Measurements from ENCODE around the gene PRCP.

GRCh38 chr11:82883853-82884252 is 16.4 kb downstream of the PRCP start:
- TF ChIP-seq, protein P1, sequence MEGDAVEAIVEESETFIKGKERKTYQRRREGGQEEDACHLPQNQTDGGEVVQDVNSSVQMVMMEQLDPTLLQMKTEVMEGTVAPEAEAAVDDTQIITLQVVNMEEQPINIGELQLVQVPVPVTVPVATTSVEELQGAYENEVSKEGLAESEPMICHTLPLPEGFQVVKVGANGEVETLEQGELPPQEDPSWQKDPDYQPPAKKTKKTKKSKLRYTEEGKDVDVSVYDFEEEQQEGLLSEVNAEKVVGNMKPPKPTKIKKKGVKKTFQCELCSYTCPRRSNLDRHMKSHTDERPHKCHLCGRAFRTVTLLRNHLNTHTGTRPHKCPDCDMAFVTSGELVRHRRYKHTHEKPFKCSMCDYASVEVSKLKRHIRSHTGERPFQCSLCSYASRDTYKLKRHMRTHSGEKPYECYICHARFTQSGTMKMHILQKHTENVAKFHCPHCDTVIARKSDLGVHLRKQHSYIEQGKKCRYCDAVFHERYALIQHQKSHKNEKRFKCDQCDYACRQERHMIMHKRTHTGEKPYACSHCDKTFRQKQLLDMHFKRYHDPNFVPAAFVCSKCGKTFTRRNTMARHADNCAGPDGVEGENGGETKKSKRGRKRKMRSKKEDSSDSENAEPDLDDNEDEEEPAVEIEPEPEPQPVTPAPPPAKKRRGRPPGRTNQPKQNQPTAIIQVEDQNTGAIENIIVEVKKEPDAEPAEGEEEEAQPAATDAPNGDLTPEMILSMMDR (conservative IDR thresholded peaks at IDR 0.05), result no peak
- TF ChIP-seq ZFX (IDR thresholded peaks at IDR 0.05), result no peak
